H1 (cell line): Measurements from ENCODE around the gene DGKI. TPM values are rescaled to one million over a fixed set of nuclear protein-coding genes. Genes with fewer than 3 reads are reported as not detected.

Source experiments
- CTCF ChIA-PET: fragments of 300-600 bp; sonication (Branson Sonifier 250); formaldehyde crosslinking; loops from one replicate; lab custom pipeline; 2021; ENCODE audit not compliant: partially characterized antibody; lab: Charles Lee
- POLR2A ChIA-PET: fragments of 300-600 bp; sonication (Branson Sonifier 250); formaldehyde crosslinking; loops from one replicate; lab custom pipeline; 2021; ENCODE audit warnings: inconsistent platforms; ENCODE audit not compliant: partially characterized antibody; lab: Charles Lee
- DNase-seq, 2 experiments: peaks; one replicate each; pipeline versions ENCODE4 v3.0.0 to v3.0.0-alpha.2; 2010 to 2022; ENCODE audit warnings: low spot score in 2 of 2, low read depth in 1 of 2, mixed read lengths in 1 of 2
- FAIRE-seq: peaks from 2 replicates; lab custom pipeline; 2011; peaks lifted over from hg19 to GRCh38; lab: Jason Lieb, UNC
- H2AFZ ChIP-seq: 2 replicates; pipeline ENCODE4 v1.8.1; 2012; ENCODE audit warnings: low read length, inconsistent platforms
- H2AK5ac ChIP-seq: 2 replicates; pipeline ENCODE4 v1.6.1; 2013; ENCODE audit warnings: low read depth, low read length
- H2BK120ac ChIP-seq: replicated peaks from 2 replicates; pipeline ENCODE3; 2013; ENCODE audit warnings: low read depth, low read length, inconsistent platforms
- H2BK12ac ChIP-seq: 2 replicates; pipeline ENCODE4 v1.6.1; 2013; ENCODE audit warnings: low read depth, low read length
- H2BK15ac ChIP-seq: 2 replicates; pipeline ENCODE4 v1.6.1; 2013; ENCODE audit warnings: low read length
- H2BK20ac ChIP-seq: 2 replicates; pipeline ENCODE4 v1.6.1; 2013; ENCODE audit warnings: low read length
- H2BK5ac ChIP-seq: 2 replicates; pipeline ENCODE4 v1.6.1; 2013; ENCODE audit warnings: low read depth, low read length
- H3K14ac ChIP-seq: 2 replicates; pipeline ENCODE4 v1.6.1; 2013; ENCODE audit warnings: inconsistent platforms; ENCODE audit not compliant: insufficient read length
- H3K18ac ChIP-seq: 2 replicates; pipeline ENCODE4 v1.6.1; 2013; ENCODE audit warnings: low read length; ENCODE audit errors: extremely low read depth
- H3K23ac ChIP-seq: 2 replicates; pipeline ENCODE4 v1.6.1; 2013; ENCODE audit warnings: inconsistent platforms; ENCODE audit not compliant: insufficient read length
- H3K23me2 ChIP-seq: 2 replicates; pipeline ENCODE4 v1.6.1; 2013; ENCODE audit warnings: low read depth, low read length
- H3K27ac ChIP-seq: 2 replicates; pipeline ENCODE4 v1.6.1; 2011; ENCODE audit warnings: low read depth, low read length, inconsistent platforms
- H3K27me3 ChIP-seq, 4 experiments: replicated peaks in 1 of 4; 1 replicate in 1 of 4; 2 replicates in 3 of 4; pipeline versions ENCODE4 v1.6.1 to v1.8.1; 2011 to 2013; ENCODE audit warnings: low read length in 3 of 4, mild to moderate bottlenecking in 3 of 4, inconsistent platforms in 2 of 4, mixed read lengths in 2 of 4, moderate library complexity in 1 of 4; ENCODE audit not compliant: control insufficient read depth in 3 of 4, insufficient read depth in 3 of 4; ENCODE audit errors: extremely low read depth in 1 of 4
- H3K36me3 ChIP-seq, 4 experiments: 2 replicates each; pipeline versions ENCODE4 v1.6.1 to v1.8.1; 2011 to 2013; ENCODE audit warnings: mild to moderate bottlenecking in 4 of 4, low read length in 3 of 4, moderate library complexity in 2 of 4, control low read depth in 1 of 4, inconsistent platforms in 1 of 4; ENCODE audit not compliant: insufficient read depth in 4 of 4, control insufficient read depth in 2 of 4
- H3K4ac ChIP-seq: replicated peaks from 2 replicates; pipeline ENCODE3; 2013; ENCODE audit warnings: low read length, low read depth, mixed read lengths, inconsistent platforms; ENCODE audit not compliant: insufficient read length
- H3K4me1 ChIP-seq, 4 experiments: replicated peaks in 1 of 4; 1 replicate in 1 of 4; 2 replicates in 3 of 4; pipeline versions ENCODE4 v1.6.1 to v1.8.1; 2011 to 2013; ENCODE audit warnings: low read length in 3 of 4, inconsistent platforms in 2 of 4, mixed read lengths in 1 of 4; ENCODE audit not compliant: insufficient read depth in 4 of 4, control insufficient read depth in 3 of 4
- H3K4me2 ChIP-seq, 2 experiments: 2 replicates each; pipeline versions ENCODE4 v1.6.1 to v1.8.1; 2011 to 2013; ENCODE audit warnings: low read depth in 2 of 2, low read length in 2 of 2, control low read depth in 1 of 2, inconsistent platforms in 1 of 2, mild to moderate bottlenecking in 1 of 2; ENCODE audit not compliant: insufficient read depth in 1 of 2
- H3K4me3 ChIP-seq, 4 experiments: fragments of 200-600, 300-600 bp in 1 of 4; sonication (generic), shearing (Covaris generic), sonication (Bioruptor Twin) in 1 of 4; 2 replicates each; pipeline versions ENCODE4 v1.5.1 to v1.8.1; 2011 to 2016; ENCODE audit warnings: low read length in 4 of 4, low read depth in 3 of 4, control low read depth in 2 of 4, inconsistent platforms in 2 of 4, mild to moderate bottlenecking in 2 of 4, mixed read lengths in 1 of 4, moderate library complexity in 1 of 4; ENCODE audit not compliant: insufficient read depth in 2 of 4; ENCODE audit errors: extremely low read depth in 1 of 4
- H3K56ac ChIP-seq: replicated peaks from 2 replicates; pipeline ENCODE3; 2013; ENCODE audit warnings: low read depth, mild to moderate bottlenecking, mixed read lengths, low read length, inconsistent platforms; ENCODE audit not compliant: insufficient read length
- H3K79me1 ChIP-seq: 2 replicates; pipeline ENCODE4 v1.6.1; 2013; ENCODE audit warnings: low read depth, low read length, control low read depth
- H3K79me2 ChIP-seq, 2 experiments: 2 replicates each; pipeline versions ENCODE4 v1.6.1 to v1.8.1; 2012 to 2013; ENCODE audit warnings: low read length in 2 of 2, mild to moderate bottlenecking in 2 of 2, inconsistent platforms in 1 of 2; ENCODE audit not compliant: insufficient read depth in 2 of 2, control insufficient read depth in 1 of 2
- H3K9ac ChIP-seq, 4 experiments: replicated peaks in 1 of 4; 1 replicate in 1 of 4; 2 replicates in 3 of 4; pipeline versions ENCODE4 v1.6.1 to v1.8.1; 2011 to 2013; ENCODE audit warnings: low read depth in 3 of 4, low read length in 3 of 4, control low read depth in 2 of 4, mild to moderate bottlenecking in 2 of 4, moderate library complexity in 2 of 4, inconsistent platforms in 1 of 4; ENCODE audit errors: extremely low read depth in 1 of 4
- H3K9me3 ChIP-seq, 2 experiments: 2 replicates each; pipeline versions ENCODE4 v1.6.1 to v1.8.1; 2012 to 2013; ENCODE audit warnings: mild to moderate bottlenecking in 2 of 2, moderate library complexity in 2 of 2, control low read depth in 1 of 2, inconsistent platforms in 1 of 2, low read depth in 1 of 2, low read length in 1 of 2, mixed read lengths in 1 of 2; ENCODE audit not compliant: insufficient read depth in 2 of 2
- H4K20me1 ChIP-seq, 2 experiments: replicated peaks in 1 of 2; 2 replicates each; pipeline versions ENCODE3 to v1.8.1; 2011 to 2013; ENCODE audit warnings: inconsistent platforms in 2 of 2, low read length in 2 of 2, mild to moderate bottlenecking in 1 of 2; ENCODE audit not compliant: insufficient read depth in 2 of 2, control insufficient read depth in 1 of 2
- H4K5ac ChIP-seq: 2 replicates; pipeline ENCODE4 v1.6.1; 2013; ENCODE audit warnings: low read length, low read depth, mixed read lengths, inconsistent platforms; ENCODE audit not compliant: insufficient read length
- H4K8ac ChIP-seq: 2 replicates; pipeline ENCODE4 v1.8.0; 2013; ENCODE audit warnings: mild to moderate bottlenecking, moderate library complexity, low read length, inconsistent platforms; ENCODE audit not compliant: insufficient read depth; ENCODE audit errors: extremely low read depth
- H4K91ac ChIP-seq: replicated peaks from 2 replicates; pipeline ENCODE3; 2013; ENCODE audit warnings: low read length, mixed read lengths, inconsistent platforms; ENCODE audit not compliant: insufficient read length
- ATF2 ChIP-seq: IDR thresholded peaks from 2 replicates; pipeline ENCODE4 v1.6.1; 2012; ENCODE audit warnings: low read length, inconsistent platforms
- CBX5 ChIP-seq: fragments of 300-800, 300-1000 bp; sonication (generic); IDR thresholded peaks from 2 replicates; pipeline ENCODE4 v1.7.1; 2016; ENCODE audit warnings: antibody characterized with exemption, low read length, low read depth
- FOSL1 ChIP-seq: IDR thresholded peaks from 2 replicates; pipeline ENCODE4 v1.6.1; 2011; ENCODE audit warnings: mild to moderate bottlenecking, low read depth, low read length, moderate library complexity; ENCODE audit not compliant: insufficient read depth
- KDM5A ChIP-seq: fragments of 200-600 bp; IDR thresholded peaks from 2 replicates; pipeline ENCODE4 v1.7.1; 2012; ENCODE audit warnings: mild to moderate bottlenecking, low read length, inconsistent platforms, mixed read lengths
- RAD21 ChIP-seq, 2 experiments: IDR thresholded peaks in 1 of 2; conservative IDR thresholded peaks in 1 of 2; 2 replicates each; pipeline ENCODE4 v1.6.1; 2011; ENCODE audit warnings: low read depth in 2 of 2, low read length in 2 of 2, improper control_type of control experiment in 1 of 2, inconsistent platforms in 1 of 2, mild to moderate bottlenecking in 1 of 2, moderate library complexity in 1 of 2
- RFX5 ChIP-seq: IDR thresholded peaks from 2 replicates; pipeline ENCODE4 v1.6.1; 2011; ENCODE audit warnings: low read depth, low read length, improper control_type of control experiment, borderline replicate concordance
- SIN3A ChIP-seq, 2 experiments: IDR thresholded peaks in 1 of 2; conservative IDR thresholded peaks in 1 of 2; 2 replicates each; pipeline ENCODE4 v1.6.1; 2011 to 2012; ENCODE audit warnings: low read length in 2 of 2, improper control_type of control experiment in 1 of 2, low read depth in 1 of 2, mild to moderate bottlenecking in 1 of 2
- SIRT6 ChIP-seq: IDR thresholded peaks from one replicate; pipeline ENCODE4 v1.7.1; 2012; ENCODE audit warnings: low read length, inconsistent platforms
- SP1 ChIP-seq: IDR thresholded peaks from 2 replicates; pipeline ENCODE4 v1.6.1; 2011; ENCODE audit warnings: low read depth, low read length
- SUZ12 ChIP-seq: fragments of 200-600 bp; sonication (generic); IDR thresholded peaks from 2 replicates; pipeline ENCODE4 v1.6.1; 2012; ENCODE audit warnings: mild to moderate bottlenecking, inconsistent platforms, low read length, moderate library complexity, mixed read lengths
- ZNF274 ChIP-seq: IDR thresholded peaks from 2 replicates; pipeline ENCODE4 v1.7.0; 2012; ENCODE audit warnings: low read length, borderline replicate concordance; ENCODE audit errors: extremely low read depth
- WGBS, 2 experiments: shearing (Covaris generic) in 1 of 2; methylation state at CpG; one replicate each; pipeline versions ENCODE4 v1.1.6 to v1.1.7; 2013 to 2015; ENCODE audit warnings: low lambda C conversion rate in 2 of 2, mixed read lengths in 2 of 2, inconsistent platforms in 1 of 2, low coverage in 1 of 2, missing lambda C conversion rate in 1 of 2; ENCODE audit not compliant: insufficient replicate concordance in 2 of 2, insufficient coverage in 1 of 2, insufficient read length in 1 of 2; ENCODE audit errors: extremely low coverage in 1 of 2, missing lambda C conversion rate in 1 of 2; 5-methylcytosine and 5-hydroxymethylcytosine counted together
- polyA plus RNA-seq, 7 experiments: library from polyadenylated mRNA; depleted of rRNA in 3 of 7; stranded (reverse) in 5 of 7; unstranded in 2 of 7; fragments of >200 nt in 5 of 7; fragments of 200-250 nt in 2 of 7; gene quantifications; 1 replicate in 5 of 7; 2 replicates in 1 of 7; 4 replicates in 1 of 7; pipeline versions ENCODE4 v1.2.1 to v1.2.3, GENCODE V29; 2011 to 2013; ENCODE audit warnings: missing spikeins in 2 of 7, mixed read lengths in 2 of 7
- total RNA-seq: library from RNA; stranded (reverse); fragmentation: NEBNext Ultra II Directional; extraction: Animal tissue kit (Norgen Biotek cat#: 25700); gene quantifications from 2 replicates; pipeline ENCODE4 v1.2.1, GENCODE V29; 2021
- TF ChIP-seq, protein P1 (sequence below): IDR thresholded peaks from 2 replicates; pipeline ENCODE4 v1.6.1; 2011; ENCODE audit warnings: low read length, improper control_type of control experiment

The DGKI gene
- total and polyA plus RNA-seq, 2 of the 8 experiments (the other 6 are each of a cell fraction or from before 2014, with no cell fraction given) = 0.20 to 0.71 TPM

DNA sequence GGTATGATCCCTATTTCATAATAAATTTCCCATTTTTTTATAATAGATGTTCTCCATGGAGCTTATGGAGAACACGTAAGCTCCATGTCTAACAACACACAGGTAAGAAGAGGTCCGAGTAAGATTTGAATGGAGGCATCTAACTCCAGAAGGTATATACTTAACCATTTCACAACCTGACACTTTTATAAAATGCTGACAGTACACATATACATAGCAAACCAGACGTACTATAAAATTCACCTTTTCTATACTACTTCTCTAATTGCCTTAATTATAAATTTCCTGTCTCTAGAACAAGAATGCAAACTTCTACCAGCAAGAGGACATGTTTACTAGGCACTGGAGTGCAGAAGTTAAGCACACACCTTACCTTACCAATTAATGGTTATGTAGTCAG, 151.3 kb downstream of the DGKI start:
- Histone ChIP-seq H2BK5ac (no peak overlapping the region), H4K20me1 (no peaks in the 10 kb centered on the region), H2BK15ac (no peak overlapping the region), H3K27me3 (no peaks in the 10 kb centered on the region), H4K91ac (no peak overlapping the region), H3K36me3 (no peaks in the 10 kb centered on the region), H3K79me1 (no peaks in the 10 kb centered on the region), H4K5ac (no peak overlapping the region), H3K23me2 (no peaks in the 10 kb centered on the region), H4K8ac (no peak overlapping the region), H2BK12ac (no peak overlapping the region), H3K79me2 (no peaks in the 10 kb centered on the region), H3K9ac (no peak overlapping the region), H3K4me1 (no peaks in the 10 kb centered on the region), H3K56ac (no peak overlapping the region), H3K27ac (no peak overlapping the region), H3K9me3 (no peaks in the 10 kb centered on the region), H2AFZ (no peak overlapping the region), H3K4me3 (no peak overlapping the region), H3K4me2 (no peak overlapping the region), H2AK5ac (no peak overlapping the region), H3K4ac (no peak overlapping the region), H2BK120ac (no peak overlapping the region), H3K23ac (no peak overlapping the region), H3K18ac (no peak overlapping the region), H2BK20ac (no peak overlapping the region), H3K14ac (no peak overlapping the region)
- DNase-seq = no peak
- CTCF ChIA-PET = no interaction called here
- WGBS, 2 experiments = 86 to 100% methylated on average over 1 to 3 of the region's 3 CpGs
- no peak for FAIRE-seq
- POLR2A ChIA-PET = no interaction called here
- TF ChIP-seq ATF2 = no peak
- TF ChIP-seq KDM5A = no peak
- no peak for TF ChIP-seq SP1
- TF ChIP-seq ZNF274 = no peak
- TF ChIP-seq FOSL1 = no peak
- TF ChIP-seq SIN3A (conservative IDR thresholded peaks at IDR 0.05 in 1 of 2, IDR thresholded peaks at IDR 0.05 in 1 of 2; ENCODE audit: low read depth in 1 of 2, low read length in 2 of 2) = no peak
- TF ChIP-seq RFX5 = no peak
- no peak for TF ChIP-seq SIRT6
- TF ChIP-seq, protein P1, sequence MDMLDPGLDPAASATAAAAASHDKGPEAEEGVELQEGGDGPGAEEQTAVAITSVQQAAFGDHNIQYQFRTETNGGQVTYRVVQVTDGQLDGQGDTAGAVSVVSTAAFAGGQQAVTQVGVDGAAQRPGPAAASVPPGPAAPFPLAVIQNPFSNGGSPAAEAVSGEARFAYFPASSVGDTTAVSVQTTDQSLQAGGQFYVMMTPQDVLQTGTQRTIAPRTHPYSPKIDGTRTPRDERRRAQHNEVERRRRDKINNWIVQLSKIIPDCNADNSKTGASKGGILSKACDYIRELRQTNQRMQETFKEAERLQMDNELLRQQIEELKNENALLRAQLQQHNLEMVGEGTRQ = no peak
- no peak for TF ChIP-seq SUZ12
- no peak for TF ChIP-seq CBX5
- TF ChIP-seq RAD21 (IDR thresholded peaks at IDR 0.05 in 1 of 2, conservative IDR thresholded peaks at IDR 0.05 in 1 of 2; ENCODE audit: low read depth in 2 of 2, low read length in 2 of 2) = no peak
